IMR-90 (cell line): ENCODE measurements around the gene QARS1. TPM values are rescaled to one million over a fixed set of nuclear protein-coding genes. Genes with fewer than 3 reads are reported as not detected.

ENCODE experiments used
- ATAC-seq: fragments of 200-7000 bp; cut with Tn5 transposase; 2 replicates; pipeline ENCODE4 v1.9.1; 2020; ENCODE audit warnings: low read depth, mild to moderate bottlenecking, moderate library complexity
- BruUV-seq: library from RNA; stranded (reverse); fragments of 400-500 nt; replicated peaks from 2 replicates; lab custom pipeline; 2021; lab: Mats Ljungman, UMichigan
- CTCF ChIA-PET: fragments of 300-600 bp; formaldehyde crosslinking; extraction: SDS; loops from one replicate; lab custom pipeline; 2021; ENCODE audit warnings: antibody characterized with exemption; lab: Yijun Ruan, JAX
- POLR2A ChIA-PET: fragments of 300-600 bp; sonication (Branson Sonifier 250); formaldehyde crosslinking; loops from one replicate; lab custom pipeline; 2022; ENCODE audit warnings: antibody characterized with exemption; ENCODE audit not compliant: unreplicated experiment; lab: Charles Lee
- DNase-seq: peaks from one replicate; pipeline ENCODE4 v3.0.0; 2013
- H2AFZ ChIP-seq: replicated peaks from 2 replicates; pipeline ENCODE3; 2013; ENCODE audit warnings: low read length, mild to moderate bottlenecking; ENCODE audit not compliant: poor library complexity
- H2AK5ac ChIP-seq: 2 replicates; pipeline ENCODE4 v1.6.1; 2013; ENCODE audit warnings: low read depth, low read length, inconsistent platforms
- H2AK9ac ChIP-seq: replicated peaks from 2 replicates; pipeline ENCODE3; 2013; ENCODE audit warnings: mild to moderate bottlenecking, low read depth, low read length, moderate library complexity; ENCODE audit not compliant: poor library complexity
- H2BK120ac ChIP-seq: 2 replicates; pipeline ENCODE4 v1.6.1; 2013; ENCODE audit warnings: low read depth, low read length, inconsistent platforms
- H2BK15ac ChIP-seq: 3 replicates; pipeline ENCODE4 v1.6.1; 2013; ENCODE audit warnings: low read depth, low read length, inconsistent platforms
- H2BK20ac ChIP-seq: 2 replicates; pipeline ENCODE4 v1.6.1; 2013; ENCODE audit warnings: low read depth, mild to moderate bottlenecking, inconsistent platforms, low read length, moderate library complexity
- H2BK5ac ChIP-seq: 2 replicates; pipeline ENCODE4 v1.6.1; 2013; ENCODE audit warnings: mild to moderate bottlenecking, low read depth, low read length, inconsistent platforms; ENCODE audit not compliant: poor library complexity, severe bottlenecking
- H3K14ac ChIP-seq: replicated peaks from 2 replicates; pipeline ENCODE4 v1.6.1; 2013; ENCODE audit warnings: low read depth, low read length, inconsistent platforms
- H3K18ac ChIP-seq: 2 replicates; pipeline ENCODE4 v1.6.1; 2013; ENCODE audit warnings: low read depth, low read length, control low read depth
- H3K23ac ChIP-seq: 2 replicates; pipeline ENCODE4 v1.6.1; 2013; ENCODE audit warnings: low read depth, low read length, inconsistent platforms
- H3K27ac ChIP-seq: 2 replicates; pipeline ENCODE4 v1.5.1; 2013; ENCODE audit warnings: mild to moderate bottlenecking, control low read depth, low read length; ENCODE audit not compliant: insufficient read depth
- H3K27me3 ChIP-seq: 2 replicates; pipeline ENCODE4 v1.6.1; 2013; ENCODE audit warnings: low read length; ENCODE audit not compliant: control insufficient read depth, insufficient read depth
- H3K36me3 ChIP-seq: 2 replicates; pipeline ENCODE4 v1.6.1; 2013; ENCODE audit warnings: low read length, mixed read lengths; ENCODE audit not compliant: control insufficient read depth, insufficient read depth
- H3K4ac ChIP-seq: 2 replicates; pipeline ENCODE4 v1.6.1; 2013; ENCODE audit warnings: low read depth, low read length, inconsistent platforms
- H3K4me1 ChIP-seq: 2 replicates; pipeline ENCODE4 v1.6.1; 2013; ENCODE audit warnings: low read length, mixed read lengths; ENCODE audit not compliant: control insufficient read depth, insufficient read depth
- H3K4me2 ChIP-seq: 2 replicates; pipeline ENCODE4 v1.6.1; 2013; ENCODE audit warnings: low read depth, mild to moderate bottlenecking, control low read depth, low read length, moderate library complexity
- H3K4me3 ChIP-seq: 2 replicates; pipeline ENCODE4 v1.5.1; 2013; ENCODE audit warnings: low read depth, mild to moderate bottlenecking, control low read depth, low read length, moderate library complexity; ENCODE audit not compliant: insufficient read depth
- H3K56ac ChIP-seq: 2 replicates; pipeline ENCODE4 v1.6.1; 2013; ENCODE audit warnings: low read length, inconsistent platforms; ENCODE audit not compliant: insufficient read depth; ENCODE audit errors: extremely low read depth
- H3K79me1 ChIP-seq, 2 experiments: 2 replicates each; pipeline ENCODE4 v1.6.1; 2013; ENCODE audit warnings: low read length in 2 of 2, inconsistent platforms in 1 of 2, low read depth in 1 of 2
- H3K9ac ChIP-seq: 2 replicates; pipeline ENCODE4 v1.6.1; 2013; ENCODE audit warnings: low read depth, low read length, control low read depth
- H3K9me1 ChIP-seq: 2 replicates; pipeline ENCODE4 v1.6.1; 2013; ENCODE audit warnings: low read length, inconsistent platforms; ENCODE audit not compliant: insufficient read depth
- H3K9me3 ChIP-seq: 2 replicates; pipeline ENCODE4 v1.6.1; 2013; ENCODE audit warnings: low read length; ENCODE audit not compliant: control insufficient read depth, insufficient read depth
- H4K20me1 ChIP-seq: 2 replicates; pipeline ENCODE4 v1.6.1; 2013; ENCODE audit warnings: low read length, inconsistent platforms; ENCODE audit not compliant: insufficient read depth
- H4K5ac ChIP-seq: 2 replicates; pipeline ENCODE4 v1.6.1; 2013; ENCODE audit warnings: mild to moderate bottlenecking, low read depth, low read length, control low read depth
- H4K8ac ChIP-seq, 2 experiments: 2 replicates each; pipeline ENCODE4 v1.6.1; 2013; ENCODE audit warnings: low read depth in 2 of 2, low read length in 2 of 2, control low read depth in 1 of 2, inconsistent platforms in 1 of 2
- H4K91ac ChIP-seq: 2 replicates; pipeline ENCODE4 v1.6.1; 2013; ENCODE audit warnings: low read depth, low read length, inconsistent platforms; ENCODE audit not compliant: insufficient read depth
- BHLHE40 ChIP-seq: fragments of 150-350 bp; IDR thresholded peaks from 2 replicates; pipeline ENCODE4 v1.6.1; 2016; ENCODE audit warnings: mild to moderate bottlenecking, low read depth, low read length
- CHD1 ChIP-seq: IDR thresholded peaks from 2 replicates; pipeline ENCODE4 v1.6.1; 2012; ENCODE audit warnings: low read depth, low read length, improper control_type of control experiment
- FOS ChIP-seq: fragments of 150-350 bp; IDR thresholded peaks from 2 replicates; pipeline ENCODE4 v1.6.1; 2016; ENCODE audit warnings: low read depth, low read length
- MAZ ChIP-seq: IDR thresholded peaks from 2 replicates; pipeline ENCODE4 v1.6.1; 2012; ENCODE audit warnings: low read depth, mild to moderate bottlenecking, low read length, improper control_type of control experiment, moderate library complexity, borderline replicate concordance
- MXI1 ChIP-seq: IDR thresholded peaks from 2 replicates; pipeline ENCODE4 v1.6.1; 2012; ENCODE audit warnings: low read depth, mild to moderate bottlenecking, low read length, moderate library complexity, borderline replicate concordance
- NFE2L2 ChIP-seq: fragments of 150-350 bp; IDR thresholded peaks from 2 replicates; pipeline ENCODE4 v1.6.1; 2016; ENCODE audit warnings: low read depth, mild to moderate bottlenecking, low read length
- RAD21 ChIP-seq: IDR thresholded peaks from 2 replicates; pipeline ENCODE4 v1.6.1; 2012; ENCODE audit warnings: low read length, improper control_type of control experiment
- RCOR1 ChIP-seq: IDR thresholded peaks from 2 replicates; pipeline ENCODE4 v1.6.1; 2012; ENCODE audit warnings: mild to moderate bottlenecking, low read length, improper control_type of control experiment; ENCODE audit not compliant: insufficient replicate concordance
- RFX5 ChIP-seq: IDR thresholded peaks from 2 replicates; pipeline ENCODE4 v1.8.0; 2012; ENCODE audit warnings: low read depth, mild to moderate bottlenecking, low read length, moderate library complexity
- SMC3 ChIP-seq: fragments of 150-350 bp; IDR thresholded peaks from 2 replicates; pipeline ENCODE4 v1.6.1; 2016; ENCODE audit warnings: low read depth, mild to moderate bottlenecking, antibody characterized with exemption, low read length, moderate library complexity
- WGBS, 2 experiments: methylation state at CpG; one replicate each; pipeline versions ENCODE4 v1.1.5 to v1.1.7; 2013; ENCODE audit warnings: missing lambda C conversion rate in 2 of 2; ENCODE audit not compliant: insufficient read length in 1 of 2; ENCODE audit errors: extremely low coverage in 2 of 2; 5-methylcytosine and 5-hydroxymethylcytosine counted together
- dilution Hi-C: fragments of 300-500 bp; cut with HindIII; formaldehyde crosslinking; loops from one replicate; pipeline ENCODE4 v1.14.3; 2018; ENCODE audit warnings: low sequenced_read_pairs; ENCODE audit not compliant: unreplicated experiment
- in situ Hi-C: fragments of 300-500 bp; cut with MboI; formaldehyde crosslinking; loops from 3 replicates; pipeline ENCODE4 v1.14.3; 2019; ENCODE audit warnings: low sequenced_read_pairs, inconsistent platforms, mixed read lengths
- intact Hi-C: fragments of 100-400 bp; cut with micrococcal nuclease; formaldehyde crosslinking; loops from 2 replicates; pipeline ENCODE4 v1.10.0; 2022
- polyA plus RNA-seq, 3 experiments: library from polyadenylated mRNA; depleted of rRNA; stranded (reverse); fragments of >200 nt; gene quantifications; 2 replicates each; pipeline ENCODE4 v1.2.3, GENCODE V29; 2012; ENCODE audit warnings: low replicate concordance in 1 of 3
- total RNA-seq: library from RNA; depleted of rRNA; stranded (reverse); fragments of >200 nt; gene quantifications from 2 replicates; pipeline ENCODE4 v1.2.3, GENCODE V29; 2012
- TF ChIP-seq, protein P1 (sequence below): fragments of 150-350 bp; IDR thresholded peaks from 2 replicates; pipeline ENCODE4 v1.6.1; 2017; ENCODE audit warnings: mild to moderate bottlenecking, antibody characterized with exemption, low read length, low read depth
- TF ChIP-seq, protein P2 (sequence below): conservative IDR thresholded peaks from 2 replicates; pipeline ENCODE4 v1.5.1; 2012; ENCODE audit warnings: mild to moderate bottlenecking, low read depth, low read length, improper control_type of control experiment
- TF ChIP-seq, protein P3 (sequence below): fragments of 150-350 bp; IDR thresholded peaks from 2 replicates; pipeline ENCODE4 v1.6.1; 2016; ENCODE audit warnings: low read depth, mild to moderate bottlenecking, low read length, moderate library complexity, borderline replicate concordance

Gene QARS1
- total and polyA plus RNA-seq, 2 of the 4 experiments (the other 2 are of a cell fraction) = 354 to 396 TPM

DNA sequence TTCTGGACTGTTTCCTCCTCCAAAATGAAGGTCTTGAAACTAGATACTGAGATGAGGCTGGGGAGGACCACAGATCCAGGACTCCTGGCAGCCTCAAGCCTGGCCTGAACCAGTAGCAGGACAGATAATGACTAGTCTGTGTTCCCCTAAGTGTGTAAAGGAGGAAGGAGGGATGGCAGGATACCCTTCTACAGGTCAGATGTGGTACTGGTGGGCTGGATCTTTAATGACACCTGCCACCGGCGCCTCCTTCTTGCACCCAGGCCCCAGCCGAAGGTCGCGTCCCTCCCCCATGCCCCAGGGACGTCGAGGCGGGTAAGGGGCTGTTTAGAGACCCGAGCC is 15.5 kb upstream of the QARS1 start:
- H3K4me2 ChIP-seq = peak overlapping the region; percentile 98
- H4K20me1 ChIP-seq = peaks cover 6% of the 10 kb centered on the region
- in situ Hi-C loops (no loop called here), intact Hi-C loops (no loop called here), dilution Hi-C loops (no loop called here)
- peak overlapping the region; percentile 95 for H3K4ac ChIP-seq
- H3K27ac ChIP-seq = peak overlapping the region; percentile 86
- no TSS peak for BruUV-seq
- H3K56ac ChIP-seq = peak overlapping the region; percentile 62
- DNase-seq (peak; percentile 6), ATAC-seq (peak; percentile 5)
- H3K9me1 ChIP-seq = peaks cover 10% of the 10 kb centered on the region; the same call in 1 of the 2 replicates
- peak overlapping the region; percentile 94 for H3K14ac ChIP-seq
- H2BK20ac ChIP-seq = no peak overlapping the region
- peak overlapping the region; percentile 89 for H2BK5ac ChIP-seq
- no CpG with 5 or more reads among the region's 9 CpGs for WGBS, 2 experiments
- peaks cover 10% of the 10 kb centered on the region for H3K4me1 ChIP-seq
- peak overlapping the region; percentile 80 for H3K4me3 ChIP-seq
- H3K79me1 ChIP-seq = peaks cover 3 to 50% of the 10 kb centered on the region in 2 experiments; a peak in 3 of 4 replicates
- H2AK9ac ChIP-seq = peak overlapping the region; percentile 99
- H4K8ac ChIP-seq = peak overlapping the region; percentile 91 to 96
- ChIA-PET POLR2A (no interaction called here), CTCF (no interaction called here)
- no peak for TF ChIP-seq CHD1
- TF ChIP-seq, protein P1, sequence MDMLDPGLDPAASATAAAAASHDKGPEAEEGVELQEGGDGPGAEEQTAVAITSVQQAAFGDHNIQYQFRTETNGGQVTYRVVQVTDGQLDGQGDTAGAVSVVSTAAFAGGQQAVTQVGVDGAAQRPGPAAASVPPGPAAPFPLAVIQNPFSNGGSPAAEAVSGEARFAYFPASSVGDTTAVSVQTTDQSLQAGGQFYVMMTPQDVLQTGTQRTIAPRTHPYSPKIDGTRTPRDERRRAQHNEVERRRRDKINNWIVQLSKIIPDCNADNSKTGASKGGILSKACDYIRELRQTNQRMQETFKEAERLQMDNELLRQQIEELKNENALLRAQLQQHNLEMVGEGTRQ = no peak
- TF ChIP-seq, protein P2, sequence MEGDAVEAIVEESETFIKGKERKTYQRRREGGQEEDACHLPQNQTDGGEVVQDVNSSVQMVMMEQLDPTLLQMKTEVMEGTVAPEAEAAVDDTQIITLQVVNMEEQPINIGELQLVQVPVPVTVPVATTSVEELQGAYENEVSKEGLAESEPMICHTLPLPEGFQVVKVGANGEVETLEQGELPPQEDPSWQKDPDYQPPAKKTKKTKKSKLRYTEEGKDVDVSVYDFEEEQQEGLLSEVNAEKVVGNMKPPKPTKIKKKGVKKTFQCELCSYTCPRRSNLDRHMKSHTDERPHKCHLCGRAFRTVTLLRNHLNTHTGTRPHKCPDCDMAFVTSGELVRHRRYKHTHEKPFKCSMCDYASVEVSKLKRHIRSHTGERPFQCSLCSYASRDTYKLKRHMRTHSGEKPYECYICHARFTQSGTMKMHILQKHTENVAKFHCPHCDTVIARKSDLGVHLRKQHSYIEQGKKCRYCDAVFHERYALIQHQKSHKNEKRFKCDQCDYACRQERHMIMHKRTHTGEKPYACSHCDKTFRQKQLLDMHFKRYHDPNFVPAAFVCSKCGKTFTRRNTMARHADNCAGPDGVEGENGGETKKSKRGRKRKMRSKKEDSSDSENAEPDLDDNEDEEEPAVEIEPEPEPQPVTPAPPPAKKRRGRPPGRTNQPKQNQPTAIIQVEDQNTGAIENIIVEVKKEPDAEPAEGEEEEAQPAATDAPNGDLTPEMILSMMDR = no peak
- no peak for TF ChIP-seq SMC3
- no peak for TF ChIP-seq RAD21
- TF ChIP-seq, protein P3, sequence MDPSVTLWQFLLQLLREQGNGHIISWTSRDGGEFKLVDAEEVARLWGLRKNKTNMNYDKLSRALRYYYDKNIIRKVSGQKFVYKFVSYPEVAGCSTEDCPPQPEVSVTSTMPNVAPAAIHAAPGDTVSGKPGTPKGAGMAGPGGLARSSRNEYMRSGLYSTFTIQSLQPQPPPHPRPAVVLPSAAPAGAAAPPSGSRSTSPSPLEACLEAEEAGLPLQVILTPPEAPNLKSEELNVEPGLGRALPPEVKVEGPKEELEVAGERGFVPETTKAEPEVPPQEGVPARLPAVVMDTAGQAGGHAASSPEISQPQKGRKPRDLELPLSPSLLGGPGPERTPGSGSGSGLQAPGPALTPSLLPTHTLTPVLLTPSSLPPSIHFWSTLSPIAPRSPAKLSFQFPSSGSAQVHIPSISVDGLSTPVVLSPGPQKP = no peak
- no peak for TF ChIP-seq RCOR1
- TF ChIP-seq MAZ = no peak
- TF ChIP-seq MXI1 = no peak
- no peak for TF ChIP-seq FOS
- TF ChIP-seq RFX5 = no peak
- TF ChIP-seq NFE2L2 = no peak
- TF ChIP-seq BHLHE40 = no peak
- no peak overlapping the region for H3K18ac ChIP-seq
- peak overlapping the region; percentile 82 for H4K5ac ChIP-seq
- H2BK120ac ChIP-seq = no peak overlapping the region
- H2AFZ ChIP-seq = peak overlapping the region; percentile 97
- peak overlapping the region; percentile 93 for H3K23ac ChIP-seq
- peak overlapping the region; percentile 90 for H3K9ac ChIP-seq
- H3K9me3 ChIP-seq = no peaks in the 10 kb centered on the region
- H3K27me3 ChIP-seq = no peaks in the 10 kb centered on the region
- H4K91ac ChIP-seq = peak overlapping the region; percentile 87
- peaks cover 74% of the 10 kb centered on the region for H3K36me3 ChIP-seq
- peak overlapping the region; percentile 95 for H2AK5ac ChIP-seq
- no peak overlapping the region for H2BK15ac ChIP-seq
